Measurements from ENCODE around the gene IGSF9. TPM values are rescaled to one million over a fixed set of nuclear protein-coding genes. Genes with fewer than 3 reads are reported as not detected.

The IGSF9 gene
- total and polyA plus RNA-seq, 2 of the 4 experiments (the other 2 are of a cell fraction), result 0.05 TPM; not detected in 1

GRCh38 chr1:159983681-159984080 lies 38.3 kb upstream of the IGSF9 start:
- no TSS peak for BruUV-seq (replicated peaks)
- CTCF ChIA-PET, result interaction anchor here (0.9 kb wide), 1 partner anchor 24 kb away, joined by 4 read pairs; no protein-coding TSS in a partner anchor
- POLR2A ChIA-PET (ENCODE audit: unreplicated experiment), result no interaction called here
- Histone ChIP-seq H2BK20ac (ENCODE audit: low read depth, low read length) (no peak overlapping the region), H3K27me3 (ENCODE audit: control insufficient read depth, insufficient read depth, low read length) (peaks cover 22% of the 10 kb centered on the region), H3K27ac (ENCODE audit: insufficient read depth, low read length) (no peak overlapping the region), H3K56ac (ENCODE audit: extremely low read depth, insufficient read depth, low read length) (no peak overlapping the region), H2BK15ac (ENCODE audit: low read depth, low read length) (no peak overlapping the region), H4K5ac (ENCODE audit: low read depth, low read length) (no peak overlapping the region), H3K14ac (replicated peaks; ENCODE audit: low read depth, low read length) (no peak overlapping the region), H3K9me1 (ENCODE audit: insufficient read depth, low read length) (no peaks in the 10 kb centered on the region), H3K4me3 (ENCODE audit: insufficient read depth, low read depth, low read length) (no peak overlapping the region), H3K4ac (ENCODE audit: low read depth, low read length) (no peak overlapping the region), H3K36me3 (ENCODE audit: control insufficient read depth, insufficient read depth, low read length) (no peaks in the 10 kb centered on the region; the same call in 1 of the 2 replicates), H3K9me3 (ENCODE audit: control insufficient read depth, insufficient read depth, low read length) (no peaks in the 10 kb centered on the region), H3K23ac (ENCODE audit: low read depth, low read length) (no peak overlapping the region), H2BK5ac (ENCODE audit: low read depth, low read length, poor library complexity, severe bottlenecking) (no peak overlapping the region), H4K91ac (ENCODE audit: insufficient read depth, low read depth, low read length) (no peak overlapping the region), H2AFZ (replicated peaks; ENCODE audit: low read length, poor library complexity) (no peak overlapping the region), H3K9ac (ENCODE audit: low read depth, low read length) (no peak overlapping the region), H2AK9ac (replicated peaks; ENCODE audit: low read depth, low read length, poor library complexity) (no peak overlapping the region), H3K79me1 (ENCODE audit: low read depth in 1 of 2, low read length in 2 of 2) (no peaks in the 10 kb centered on the region), H3K18ac (ENCODE audit: low read depth, low read length) (no peak overlapping the region), H4K20me1 (ENCODE audit: insufficient read depth, low read length) (no peaks in the 10 kb centered on the region), H2BK120ac (ENCODE audit: low read depth, low read length) (no peak overlapping the region), H4K8ac (ENCODE audit: low read depth in 2 of 2, low read length in 2 of 2) (no peak overlapping the region), H3K4me2 (ENCODE audit: low read depth, low read length) (no peak overlapping the region), H3K4me1 (ENCODE audit: control insufficient read depth, insufficient read depth, low read length) (peaks cover 4% of the 10 kb centered on the region; the same call in 1 of the 2 replicates), H2AK5ac (ENCODE audit: low read depth, low read length) (no peak overlapping the region)
- no peak for DNase-seq
- dilution Hi-C loops (cut with HindIII; ENCODE audit: low sequenced_read_pairs, unreplicated experiment), result no loop called here
- TF ChIP-seq USF2 (IDR thresholded peaks at IDR 0.05; ENCODE audit: low read depth, low read length) (no peak), FOS (IDR thresholded peaks at IDR 0.05; ENCODE audit: low read depth, low read length) (no peak), NFE2L2 (IDR thresholded peaks at IDR 0.05; ENCODE audit: low read depth, low read length) (no peak), MXI1 (IDR thresholded peaks at IDR 0.05; ENCODE audit: borderline replicate concordance, low read depth, low read length) (no peak), CTCF (conservative IDR thresholded peaks at IDR 0.05; ENCODE audit: low read depth, low read length) (no peak)
- in situ Hi-C loops (cut with MboI; ENCODE audit: low sequenced_read_pairs), result no loop called here
- no peak for ATAC-seq (ENCODE audit: low read depth)
- intact Hi-C loops (cut with micrococcal nuclease), result no loop called here
- 17% methylated on average over 1 of the region's 5 CpGs; no CpG with 5 or more reads in 1 of the 2 experiments for WGBS, 2 experiments (ENCODE audit: extremely low coverage in 2 of 2, insufficient read length in 1 of 2)

Measured in IMR-90 (cell line).